ENCODE measurements around the gene NOXA1. TPM values are rescaled to one million over a fixed set of nuclear protein-coding genes. Genes with fewer than 3 reads are reported as not detected.
A peak's percentile ranks its signal among the peaks of the same experiment; 100 is the strongest.

NOXA1 gene
- total RNA-seq, 8 experiments from 2014 or later, result 0.13 to 2.1 (median 0.32) TPM

- ATAC-seq (replicated peaks in 6 of 8), result no peak
- in situ Hi-C loops (cut with MboI; ENCODE audit: low pct_unique_long_range_greater_than_20kb in 2 of 9, low sequenced_read_pairs in 9 of 9, unreplicated experiment in 9 of 9), result loop anchor here in 1 of 9 experiments (25.0 kb wide), 1 partner anchor 140 kb away; the partner anchor contains the start of gene TOR4A
- H3K27ac ChIP-seq, result no peak overlapping the region
- 54 to 89% (median 70%) methylated on average over 1 to 6 of the region's 27 CpGs; no CpG with 5 or more reads in 6 of the 10 experiments for WGBS, 10 experiments
- H3K4me3 ChIP-seq, result no peak overlapping the region
- peaks cover 0 to 4% of the 10 kb centered on the region in 2 donors for H3K4me1 ChIP-seq (replicated peaks in 1 of 2)
These were observed 4.5 kb downstream of the NOXA1 start for GRCh38 chr9:137427454-137428310.

GRCh38 chr9:137428311-137428630 is 5.1 kb downstream of the NOXA1 start:
- Histone ChIP-seq H3K4me3 (no peak overlapping the region), H3K4me1 (replicated peaks in 1 of 2) (peaks cover 0 to 4% of the 10 kb centered on the region in 2 donors), H3K27ac (no peak overlapping the region)
- in situ Hi-C loops (cut with MboI; ENCODE audit: low pct_unique_long_range_greater_than_20kb in 2 of 9, low sequenced_read_pairs in 9 of 9, unreplicated experiment in 9 of 9), result loop anchor here in 1 of 9 experiments (25.0 kb wide), 1 partner anchor 141 kb away; the partner anchor contains the start of gene TOR4A
- no peak for ATAC-seq (replicated peaks in 6 of 8)
- no CpG with 5 or more reads among the region's 6 CpGs for WGBS, 10 experiments

GRCh38 chr9:137428841-137429545 is 5.8 kb downstream of the NOXA1 start:
- Histone ChIP-seq H3K4me1 (replicated peaks in 1 of 2) (peaks cover 0 to under 1% of the 10 kb centered on the region in 2 donors), H3K27ac (no peak overlapping the region), H3K4me3 (no peak overlapping the region)
- WGBS, 10 experiments, result no CpG with 5 or more reads among the region's 27 CpGs
- no peak for ATAC-seq (replicated peaks in 6 of 8)
- in situ Hi-C loops (cut with MboI; ENCODE audit: low pct_unique_long_range_greater_than_20kb in 2 of 9, low sequenced_read_pairs in 9 of 9, unreplicated experiment in 9 of 9), result loop anchor here in 1 of 9 experiments (25.0 kb wide), 1 partner anchor 142 kb away; the partner anchor contains the start of gene TOR4A

GRCh38 chr9:137429546-137429890 is 6.3 kb downstream of the NOXA1 start:
- WGBS, 10 experiments, result 80 to 90% methylated on average over 1 to 2 of the region's 14 CpGs; no CpG with 5 or more reads in 8 of the 10 experiments
- Histone ChIP-seq H3K27ac (no peak overlapping the region), H3K4me3 (no peak overlapping the region), H3K4me1 (replicated peaks in 1 of 2) (no peaks in the 10 kb centered on the region)
- in situ Hi-C loops (cut with MboI; ENCODE audit: low pct_unique_long_range_greater_than_20kb in 2 of 9, low sequenced_read_pairs in 9 of 9, unreplicated experiment in 9 of 9), result loop anchor here in 1 of 9 experiments (25.0 kb wide), 1 partner anchor 142 kb away; the partner anchor contains the start of gene TOR4A
- no peak for ATAC-seq (replicated peaks in 6 of 8)

GRCh38 chr9:137429974-137430722 is 7.0 kb downstream of the NOXA1 start:
- H3K4me3 ChIP-seq, result no peak overlapping the region
- no peaks in the 10 kb centered on the region for H3K4me1 ChIP-seq (replicated peaks in 1 of 2)
- no peak overlapping the region for H3K27ac ChIP-seq
- WGBS, 10 experiments, result 33 to 100% (median 60%) methylated on average over 1 to 3 of the region's 34 CpGs; no CpG with 5 or more reads in 7 of the 10 experiments
- in situ Hi-C loops (cut with MboI; ENCODE audit: low pct_unique_long_range_greater_than_20kb in 2 of 9, low sequenced_read_pairs in 9 of 9, unreplicated experiment in 9 of 9), result loop anchor here in 1 of 9 experiments (25.0 kb wide), 1 partner anchor 143 kb away; the partner anchor contains the start of gene TOR4A
- peak in 3 of 8 experiments; percentile 20 to 26 (median 21) for ATAC-seq (replicated peaks in 6 of 8)

GRCh38 chr9:137430723-137431415 is 7.7 kb downstream of the NOXA1 start:
- no peak overlapping the region for H3K27ac ChIP-seq
- H3K4me1 ChIP-seq (replicated peaks in 1 of 2), result no peaks in the 10 kb centered on the region
- ATAC-seq (replicated peaks in 6 of 8), result no peak
- 40 to 77% (median 58%) methylated on average over 2 to 8 of the region's 27 CpGs; no CpG with 5 or more reads in 6 of the 10 experiments for WGBS, 10 experiments
- no peak overlapping the region for H3K4me3 ChIP-seq
- in situ Hi-C loops (cut with MboI; ENCODE audit: low pct_unique_long_range_greater_than_20kb in 2 of 9, low sequenced_read_pairs in 9 of 9, unreplicated experiment in 9 of 9), result loop anchor here in 1 of 9 experiments (25.0 kb wide), 1 partner anchor 144 kb away; the partner anchor contains the start of gene TOR4A

GRCh38 chr9:137431416-137431931 is 8.3 kb downstream of the NOXA1 start:
- no peaks in the 10 kb centered on the region for H3K4me1 ChIP-seq (replicated peaks in 1 of 2)
- in situ Hi-C loops (cut with MboI; ENCODE audit: low pct_unique_long_range_greater_than_20kb in 2 of 9, low sequenced_read_pairs in 9 of 9, unreplicated experiment in 9 of 9), result loop anchor here in 1 of 9 experiments (25.0 kb wide), 1 partner anchor 144 kb away; the partner anchor contains the start of gene TOR4A
- WGBS, 10 experiments, result 60% methylated on average over 3 of the region's 21 CpGs; no CpG with 5 or more reads in 9 of the 10 experiments
- no peak overlapping the region for H3K4me3 ChIP-seq
- ATAC-seq (replicated peaks in 6 of 8), result no peak
- H3K27ac ChIP-seq, result no peak overlapping the region

- no peaks in the 10 kb centered on the region for H3K4me1 ChIP-seq (replicated peaks in 1 of 2)
- H3K4me3 ChIP-seq, result no peak overlapping the region
- WGBS, 10 experiments, result 47 to 100% (median 80%) methylated on average over 1 to 3 of the region's 20 CpGs; no CpG with 5 or more reads in 5 of the 10 experiments
- in situ Hi-C loops (cut with MboI; ENCODE audit: low pct_unique_long_range_greater_than_20kb in 2 of 9, low sequenced_read_pairs in 9 of 9, unreplicated experiment in 9 of 9), result loop anchor here in 1 of 9 experiments (25.0 kb wide), 1 partner anchor 146 kb away; the partner anchor contains the start of gene TOR4A
- H3K27ac ChIP-seq, result no peak overlapping the region
- no peak for ATAC-seq (replicated peaks in 6 of 8)
These were observed 9.6 kb downstream of the NOXA1 start for GRCh38 chr9:137432687-137433348.

GRCh38 chr9:137433349-137433915 is 10.2 kb downstream of the NOXA1 start:
- Histone ChIP-seq H3K4me3 (no peak overlapping the region), H3K27ac (no peak overlapping the region), H3K4me1 (replicated peaks in 1 of 2) (no peaks in the 10 kb centered on the region)
- ATAC-seq (replicated peaks in 6 of 8), result no peak
- 60% methylated on average over 3 of the region's 19 CpGs; no CpG with 5 or more reads in 9 of the 10 experiments for WGBS, 10 experiments
- in situ Hi-C loops (cut with MboI; ENCODE audit: low pct_unique_long_range_greater_than_20kb in 2 of 9, low sequenced_read_pairs in 9 of 9, unreplicated experiment in 9 of 9), result loop anchor here in 1 of 9 experiments (25.0 kb wide), 1 partner anchor 146 kb away; the partner anchor contains the start of gene TOR4A

GRCh38 chr9:137433916-137434431 is 10.8 kb downstream of the NOXA1 start:
- H3K4me3 ChIP-seq, result no peak overlapping the region
- no CpG with 5 or more reads among the region's 26 CpGs for WGBS, 10 experiments
- ATAC-seq (replicated peaks in 6 of 8), result no peak
- no peak overlapping the region for H3K27ac ChIP-seq
- H3K4me1 ChIP-seq (replicated peaks in 1 of 2), result no peaks in the 10 kb centered on the region
- in situ Hi-C loops (cut with MboI; ENCODE audit: low pct_unique_long_range_greater_than_20kb in 2 of 9, low sequenced_read_pairs in 9 of 9, unreplicated experiment in 9 of 9), result loop anchor here in 1 of 9 experiments (25.0 kb wide), 1 partner anchor 147 kb away; the partner anchor contains the start of gene TOR4A
